Liver (tissue), 9 donors: Measurements from ENCODE around the gene NUDT21. TPM values are rescaled to one million over a fixed set of nuclear protein-coding genes. Genes with fewer than 3 reads are reported as not detected.

Experiments used
- DNase-seq: peaks from one replicate; pipeline ENCODE4 v3.0.0-alpha.2; 2017; ENCODE audit warnings: low spot score
- H3K27ac ChIP-seq, 2 donors: one replicate each; pipeline ENCODE4 v1.7.0; 2013; ENCODE audit warnings: inconsistent platforms in 2 of 2, low read length in 2 of 2, control low read depth in 1 of 2, low read depth in 1 of 2, mild to moderate bottlenecking in 1 of 2
- H3K27me3 ChIP-seq, 4 donors: one replicate each; pipeline versions ENCODE4 v1.6.1 to v1.7.0; 2013; ENCODE audit warnings: low read length in 3 of 4, inconsistent platforms in 1 of 4, mild to moderate bottlenecking in 1 of 4, moderate library complexity in 1 of 4; ENCODE audit not compliant: control insufficient read depth in 4 of 4, insufficient read depth in 4 of 4
- H3K36me3 ChIP-seq, 4 donors: one replicate each; pipeline versions ENCODE4 v1.6.1 to v1.7.0; 2013; ENCODE audit warnings: low read length in 3 of 4, mild to moderate bottlenecking in 3 of 4, low read depth in 1 of 4, moderate library complexity in 1 of 4; ENCODE audit not compliant: control insufficient read depth in 4 of 4, insufficient read depth in 3 of 4
- H3K4me1 ChIP-seq, 4 donors: one replicate each; pipeline versions ENCODE4 v1.6.1 to v1.7.0; 2013; ENCODE audit warnings: low read length in 3 of 4, mild to moderate bottlenecking in 3 of 4, moderate library complexity in 1 of 4; ENCODE audit not compliant: control insufficient read depth in 4 of 4, insufficient read depth in 4 of 4
- H3K4me3 ChIP-seq, 3 donors: one replicate each; pipeline versions ENCODE4 v1.6.1 to v1.7.0; 2013; ENCODE audit warnings: low read length in 3 of 3, control low read depth in 1 of 3, low read depth in 1 of 3, mild to moderate bottlenecking in 1 of 3
- H3K9ac ChIP-seq, 2 donors: one replicate each; pipeline ENCODE4 v1.7.0; 2013; ENCODE audit warnings: low read length in 2 of 2, mild to moderate bottlenecking in 2 of 2, moderate library complexity in 2 of 2, control low read depth in 1 of 2, low read depth in 1 of 2
- H3K9me3 ChIP-seq, 4 donors: one replicate each; pipeline versions ENCODE4 v1.6.1 to v1.7.0; 2013; ENCODE audit warnings: low read length in 3 of 4; ENCODE audit not compliant: control insufficient read depth in 4 of 4
- ATF3 ChIP-seq: IDR thresholded peaks from 2 replicates; pipeline ENCODE4 v1.6.1; 2016; ENCODE audit warnings: antibody characterized with exemption
- EGR1 ChIP-seq, 2 donors: IDR thresholded peaks; 2 replicates each; pipeline ENCODE4 v1.6.1; 2016 to 2018; ENCODE audit warnings: antibody characterized with exemption in 2 of 2, low read depth in 2 of 2
- FOXA1 ChIP-seq: IDR thresholded peaks from 2 replicates; pipeline ENCODE4 v1.6.1; 2016; ENCODE audit warnings: antibody characterized with exemption
- FOXA2 ChIP-seq: IDR thresholded peaks from 2 replicates; pipeline ENCODE4 v1.6.1; 2016; ENCODE audit warnings: antibody characterized with exemption
- GABPA ChIP-seq, 2 donors: IDR thresholded peaks in 1 of 2; conservative IDR thresholded peaks in 1 of 2; 2 replicates each; pipeline ENCODE4 v1.6.1; 2016; ENCODE audit warnings: antibody characterized with exemption in 2 of 2, mild to moderate bottlenecking in 1 of 2, moderate library complexity in 1 of 2
- HNF4A ChIP-seq, 2 donors: conservative IDR thresholded peaks; 2 replicates each; pipeline ENCODE4 v1.6.1; 2016; ENCODE audit warnings: antibody characterized with exemption in 2 of 2, mild to moderate bottlenecking in 2 of 2
- HNF4G ChIP-seq: IDR thresholded peaks from 2 replicates; pipeline ENCODE4 v1.6.1; 2016; ENCODE audit warnings: antibody characterized with exemption
- RAD21 ChIP-seq, 2 donors: IDR thresholded peaks; 2 replicates each; pipeline ENCODE4 v1.6.1; 2016; ENCODE audit warnings: antibody characterized with exemption in 2 of 2, mild to moderate bottlenecking in 2 of 2
- SP1 ChIP-seq: IDR thresholded peaks from 2 replicates; pipeline ENCODE4 v1.6.1; 2018; ENCODE audit warnings: antibody characterized with exemption, mild to moderate bottlenecking
- TAF1 ChIP-seq: conservative IDR thresholded peaks from 2 replicates; pipeline ENCODE4 v1.6.1; 2016; ENCODE audit warnings: antibody characterized with exemption, mild to moderate bottlenecking
- YY1 ChIP-seq: IDR thresholded peaks from 2 replicates; pipeline ENCODE4 v1.6.1; 2016; ENCODE audit warnings: antibody characterized with exemption, mild to moderate bottlenecking
- ZBTB33 ChIP-seq: IDR thresholded peaks from 2 replicates; pipeline ENCODE4 v1.6.1; 2016; ENCODE audit warnings: antibody characterized with exemption
- WGBS: extraction: QIAGEN DNeasy Blood & Tissue Kit; methylation state at CpG from one replicate; pipeline ENCODE4 v1.1.7; 2013; 5-methylcytosine and 5-hydroxymethylcytosine counted together
- polyA plus RNA-seq, 2 donors: library from polyadenylated mRNA; stranded (reverse) in 1 of 2; unstranded in 1 of 2; fragments of 200-250 nt in 1 of 2; fragments of >200 nt in 1 of 2; fragmentation: Nextera tagmentation in 1 of 2; extraction: Ambion mirVana in 1 of 2; gene quantifications; one replicate each; pipeline versions ENCODE4 v1.2.1 to v1.2.3, GENCODE V29; 2013 to 2015
- total RNA-seq, 2 donors: library from RNA; depleted of rRNA; stranded (reverse); fragments of >200 nt; gene quantifications; one replicate each; pipeline ENCODE4 v1.2.3, GENCODE V29; 2014
- TF ChIP-seq, protein P1 (sequence below): fragments of 150-350 bp; IDR thresholded peaks from 2 replicates; pipeline ENCODE4 v1.5.1; 2017; ENCODE audit warnings: improper control_type of control experiment, low read depth, low read length; ENCODE audit not compliant: missing input control
- donor health status: healthy.
- donor health status: healthy.
- donor health status: healthy.
- donor health status: healthy.
- donor health status: healthy.

Gene NUDT21
- total and polyA plus RNA-seq, 4 donors: 19.3 to 43.9 (median 27.2) TPM

GRCh38 chr16:56405977-56406672, 45.0 kb downstream of the NUDT21 start (continued):
- no peak for TF ChIP-seq ZBTB33

- WGBS: 90% methylated on average over 5 of the region's 5 CpGs
- no peak for DNase-seq
- Histone ChIP-seq H3K4me1 (no peaks in the 10 kb centered on the region), H3K9ac (no peak overlapping the region), H3K27me3 (no peaks in the 10 kb centered on the region), H3K4me3 (no peak overlapping the region), H3K36me3 (peaks cover 7 to 45% (median 38%) of the 10 kb centered on the region in 4 donors), H3K9me3 (no peaks in the 10 kb centered on the region), H3K27ac (no peak overlapping the region)
- TF ChIP-seq TAF1 (no peak), SP1 (no peak), FOXA2 (no peak), FOXA1 (no peak), EGR1 (IDR thresholded peaks at IDR 0.05; ENCODE audit: low read depth in 2 of 2) (no peak), RAD21 (IDR thresholded peaks at IDR 0.05) (peak in 1 of 2 donors; percentile 66), HNF4A (conservative IDR thresholded peaks at IDR 0.05) (no peak)
- TF ChIP-seq, protein P1, sequence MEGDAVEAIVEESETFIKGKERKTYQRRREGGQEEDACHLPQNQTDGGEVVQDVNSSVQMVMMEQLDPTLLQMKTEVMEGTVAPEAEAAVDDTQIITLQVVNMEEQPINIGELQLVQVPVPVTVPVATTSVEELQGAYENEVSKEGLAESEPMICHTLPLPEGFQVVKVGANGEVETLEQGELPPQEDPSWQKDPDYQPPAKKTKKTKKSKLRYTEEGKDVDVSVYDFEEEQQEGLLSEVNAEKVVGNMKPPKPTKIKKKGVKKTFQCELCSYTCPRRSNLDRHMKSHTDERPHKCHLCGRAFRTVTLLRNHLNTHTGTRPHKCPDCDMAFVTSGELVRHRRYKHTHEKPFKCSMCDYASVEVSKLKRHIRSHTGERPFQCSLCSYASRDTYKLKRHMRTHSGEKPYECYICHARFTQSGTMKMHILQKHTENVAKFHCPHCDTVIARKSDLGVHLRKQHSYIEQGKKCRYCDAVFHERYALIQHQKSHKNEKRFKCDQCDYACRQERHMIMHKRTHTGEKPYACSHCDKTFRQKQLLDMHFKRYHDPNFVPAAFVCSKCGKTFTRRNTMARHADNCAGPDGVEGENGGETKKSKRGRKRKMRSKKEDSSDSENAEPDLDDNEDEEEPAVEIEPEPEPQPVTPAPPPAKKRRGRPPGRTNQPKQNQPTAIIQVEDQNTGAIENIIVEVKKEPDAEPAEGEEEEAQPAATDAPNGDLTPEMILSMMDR: peak; percentile 21
Observed at GRCh38 chr16:56401482-56401881, 49.6 kb downstream of the NUDT21 start.

DNA sequence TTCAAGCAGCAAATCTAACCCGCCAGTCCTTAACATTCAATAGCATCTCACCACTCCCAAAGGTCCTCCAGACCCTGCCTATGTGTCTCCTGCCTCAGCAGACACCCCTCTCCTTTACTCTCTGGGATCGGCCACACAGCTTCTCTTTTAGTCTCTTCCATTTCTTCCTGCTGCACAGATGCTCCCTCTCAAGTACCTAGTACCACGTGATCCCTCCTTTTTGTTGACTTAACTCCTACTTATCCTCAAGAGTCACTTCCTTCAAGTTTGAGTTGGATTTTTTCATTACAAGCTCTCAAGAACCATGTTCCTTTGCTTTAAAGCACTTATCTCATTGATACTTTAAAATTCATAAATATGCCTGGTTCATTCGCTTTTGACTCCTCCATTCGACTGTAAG, 50.7 kb downstream of the NUDT21 start:
- WGBS: 88% methylated on average over 5 of the region's 5 CpGs
- H3K9ac ChIP-seq: no peak overlapping the region
- no peak overlapping the region for H3K27ac ChIP-seq
- TF ChIP-seq, protein P1: no peak
- TF ChIP-seq HNF4G (no peak), ATF3 (no peak), SP1 (no peak), RAD21 (IDR thresholded peaks at IDR 0.05) (no peak), GABPA (IDR thresholded peaks at IDR 0.05 in 1 of 2, conservative IDR thresholded peaks at IDR 0.05 in 1 of 2) (no peak), ZBTB33 (no peak), TAF1 (no peak), YY1 (no peak)
- H3K4me3 ChIP-seq: no peak overlapping the region
- no peak for DNase-seq
- H3K4me1 ChIP-seq: no peaks in the 10 kb centered on the region
- no peaks in the 10 kb centered on the region for H3K9me3 ChIP-seq
- no peaks in the 10 kb centered on the region for H3K27me3 ChIP-seq
- peaks cover 7 to 42% (median 37%) of the 10 kb centered on the region in 4 donors for H3K36me3 ChIP-seq
